Endometrial microvascular endothelial cells (primary cell): ENCODE data around the gene BRICD5. TPM values are rescaled to one million over a fixed set of nuclear protein-coding genes. Genes with fewer than 3 reads are reported as not detected.

Experiments used
- in situ Hi-C: cut with HindIII; loops from 2 replicates; pipeline ENCODE4 v1.10.0; 2017; ENCODE audit warnings: low sequenced_read_pairs, low pct_unique_long_range_greater_than_20kb; ENCODE audit errors: inconsistent ontology term
- total RNA-seq: library from RNA; depleted of rRNA; stranded (reverse); fragments of >200 nt; gene quantifications from one replicate; pipeline ENCODE4 v1.2.3, GENCODE V29; 2015; ENCODE audit errors: inconsistent ontology term

BRICD5 gene
- total RNA-seq, 1 donor from 2014 or later: 1.9 TPM

GRCh38 chr16:2189252-2189893 lies 21.3 kb downstream of the BRICD5 start:
- in situ Hi-C loops: no loop called here

DNA sequence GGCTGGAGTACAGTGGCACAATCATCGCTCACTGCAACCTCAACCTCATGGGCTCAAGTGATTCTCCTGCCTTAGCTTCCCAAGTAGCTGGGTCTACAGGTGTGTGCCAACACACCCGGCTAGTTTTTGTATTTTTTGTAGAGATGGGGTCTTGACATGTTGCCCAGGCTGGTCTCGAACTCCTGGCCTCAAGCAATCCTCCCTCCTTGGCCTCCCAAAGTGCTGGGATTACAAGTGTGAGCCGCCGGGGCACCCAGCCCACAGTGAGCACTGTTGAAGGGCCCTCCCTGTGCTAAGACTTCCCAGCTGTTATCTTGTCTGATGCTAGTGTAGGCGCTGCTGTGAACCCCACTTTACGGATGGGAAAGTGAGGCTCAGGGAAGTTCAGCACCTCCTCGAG lies 22.3 kb downstream of the BRICD5 start:
- in situ Hi-C loops: no loop called here

DNA sequence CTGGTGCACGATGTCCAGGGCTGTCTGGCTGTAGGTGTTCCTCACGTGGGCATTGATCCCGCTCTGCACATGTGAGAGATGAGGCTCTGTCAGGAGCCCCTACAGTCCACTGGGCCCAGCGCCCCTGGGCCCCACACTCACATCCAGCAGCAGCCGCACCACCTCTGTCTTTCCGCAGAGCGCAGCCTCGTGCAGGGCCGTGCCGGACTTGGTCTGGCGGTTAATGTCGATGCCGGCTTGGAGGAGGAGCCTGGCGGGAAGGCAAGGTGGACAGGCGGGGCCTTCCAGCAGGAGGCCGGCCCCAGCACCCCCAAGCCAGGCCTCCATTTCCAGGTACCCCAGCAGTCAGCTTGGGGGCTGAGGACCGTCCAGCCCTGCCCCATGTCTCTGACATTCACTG lies 23.5 kb downstream of the BRICD5 start:
- in situ Hi-C loops: no loop called here

DNA sequence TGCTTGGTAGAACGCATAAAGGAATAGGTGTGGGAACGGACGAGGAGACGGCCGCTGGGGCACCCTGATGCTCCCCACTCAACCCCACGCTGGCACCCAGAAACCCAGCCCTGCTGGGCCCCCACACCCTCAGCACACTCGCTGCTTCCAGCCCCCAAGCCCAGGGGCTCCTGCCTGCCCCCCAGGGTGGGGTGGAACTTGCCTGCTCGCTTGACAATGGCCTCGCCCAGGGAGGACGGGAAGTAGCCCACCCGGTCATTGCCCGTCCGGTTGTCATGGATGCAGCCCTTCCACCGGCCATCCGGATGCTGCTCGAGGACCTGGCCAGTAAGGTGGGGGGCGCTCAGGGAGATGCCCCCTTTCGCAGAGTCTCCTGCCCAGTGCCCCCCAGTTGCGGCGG lies 24.2 kb downstream of the BRICD5 start:
- in situ Hi-C loops: no loop called here

- in situ Hi-C loops: no loop called here
These were observed 24.6 kb downstream of the BRICD5 start for GRCh38 chr16:2186064-2186463.

GRCh38 chr16:2184962-2185361 lies 25.7 kb downstream of the BRICD5 start:
- in situ Hi-C loops: no loop called here

DNA sequence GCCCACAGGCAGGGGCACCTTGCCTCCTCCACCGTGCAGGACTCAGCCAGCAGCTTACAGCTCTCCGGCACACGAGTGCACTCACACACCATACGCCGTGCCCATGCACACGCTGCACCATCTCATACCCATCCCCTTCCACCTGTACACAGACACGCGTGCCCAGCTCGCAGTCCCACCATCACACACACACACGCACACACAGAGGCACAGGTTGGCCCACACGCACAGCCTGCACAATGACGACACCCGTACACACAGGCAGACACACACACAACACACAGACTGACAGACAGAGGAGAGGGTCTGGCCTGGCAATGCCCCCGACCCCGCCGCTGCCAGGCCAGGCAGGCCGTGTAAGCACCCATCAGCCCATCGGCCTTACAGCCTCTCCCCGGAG lies 26.3 kb downstream of the BRICD5 start:
- in situ Hi-C loops: no loop called here

DNA sequence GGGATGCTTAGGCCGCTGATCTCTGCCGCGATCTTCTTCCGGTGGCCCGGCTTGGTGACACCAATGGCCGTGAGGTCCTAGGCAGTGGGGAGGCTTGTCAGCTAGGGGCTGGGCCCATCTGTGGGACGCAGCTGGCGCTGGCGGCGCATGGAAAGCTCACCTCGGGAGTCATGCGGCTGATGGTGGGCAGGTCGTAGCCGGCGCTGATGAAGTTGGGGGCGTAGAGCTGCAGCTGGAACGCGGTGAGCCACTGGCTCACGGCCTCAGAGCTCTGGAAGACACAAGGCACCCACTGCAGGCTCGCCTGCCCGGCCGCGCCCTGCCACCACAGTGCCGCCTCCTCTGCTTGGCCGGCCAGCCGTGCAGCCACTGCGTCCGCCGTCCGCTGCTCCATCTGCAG lies 27.0 kb downstream of the BRICD5 start:
- in situ Hi-C loops: no loop called here

DNA sequence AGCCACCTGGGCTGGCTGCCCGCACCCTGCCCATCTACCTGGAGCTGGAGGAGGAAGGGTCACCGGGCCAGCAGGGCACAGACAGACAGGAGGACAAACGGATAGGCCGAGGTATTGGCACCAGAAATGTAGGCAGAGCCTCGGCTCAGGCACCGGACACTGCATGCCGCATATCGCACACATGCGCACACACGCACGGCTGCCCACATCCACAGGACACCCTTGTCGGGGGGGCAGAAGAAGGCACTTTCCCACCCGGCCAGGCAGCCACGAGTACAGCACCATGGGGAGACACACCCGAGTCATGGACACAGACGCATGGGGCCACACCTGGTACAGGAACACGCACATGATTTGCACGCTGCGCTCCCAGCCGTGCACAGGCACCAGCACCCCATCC lies 28.7 kb downstream of the BRICD5 start:
- in situ Hi-C loops: no loop called here

DNA sequence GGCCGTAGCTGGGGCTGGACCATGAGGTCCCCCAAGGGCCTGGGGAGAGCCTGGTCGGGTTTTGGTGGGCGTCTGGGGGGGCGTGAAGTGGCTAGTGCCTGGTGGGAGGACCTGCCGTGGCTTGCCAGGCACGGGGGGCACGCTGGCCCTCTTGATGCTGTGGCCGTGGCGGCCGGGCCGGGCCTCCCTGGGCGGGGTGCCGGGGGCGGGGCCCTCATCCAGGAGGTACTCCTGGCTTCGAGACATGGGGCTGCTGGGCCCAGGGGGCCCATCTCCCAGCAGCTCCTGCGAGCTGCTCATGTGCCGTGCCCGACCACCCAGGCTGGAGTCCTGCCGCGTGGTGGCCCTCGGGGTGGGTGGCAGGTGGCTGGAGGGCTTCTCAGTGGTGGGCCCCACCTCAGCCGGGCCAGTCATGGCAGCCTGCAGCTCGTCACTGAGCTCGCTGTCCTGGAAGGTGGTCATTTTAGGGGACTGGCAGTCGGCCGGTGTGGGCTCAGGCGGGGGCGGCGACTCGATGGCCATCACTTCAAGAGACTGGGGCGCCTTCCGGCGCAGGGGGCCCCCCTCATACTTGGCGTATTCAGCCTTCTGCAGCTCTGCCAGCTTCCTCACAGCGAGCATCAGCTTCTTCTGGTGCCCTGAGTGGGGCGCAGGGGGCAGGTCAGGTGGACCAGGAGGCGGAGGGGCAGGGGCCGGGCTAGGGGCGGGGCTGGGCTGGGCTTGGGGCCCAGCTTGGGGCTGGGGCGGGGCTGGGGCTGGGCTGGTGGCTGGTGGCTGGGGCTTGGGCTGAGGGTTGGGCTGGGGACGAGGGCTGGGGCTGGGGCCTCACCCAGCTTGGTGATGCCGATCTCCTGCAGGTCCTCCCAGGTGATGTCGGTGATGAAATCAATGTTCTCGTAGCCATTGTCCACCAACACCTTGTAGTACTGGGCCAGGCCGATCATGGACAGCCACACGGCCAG lies 29.4 kb downstream of the BRICD5 start:
- in situ Hi-C loops: no loop called here

GRCh38 chr16:2180461-2180860 lies 30.2 kb downstream of the BRICD5 start:
- in situ Hi-C loops: no loop called here

GRCh38 chr16:2179576-2179975 lies 31.1 kb downstream of the BRICD5 start:
- in situ Hi-C loops: no loop called here

DNA sequence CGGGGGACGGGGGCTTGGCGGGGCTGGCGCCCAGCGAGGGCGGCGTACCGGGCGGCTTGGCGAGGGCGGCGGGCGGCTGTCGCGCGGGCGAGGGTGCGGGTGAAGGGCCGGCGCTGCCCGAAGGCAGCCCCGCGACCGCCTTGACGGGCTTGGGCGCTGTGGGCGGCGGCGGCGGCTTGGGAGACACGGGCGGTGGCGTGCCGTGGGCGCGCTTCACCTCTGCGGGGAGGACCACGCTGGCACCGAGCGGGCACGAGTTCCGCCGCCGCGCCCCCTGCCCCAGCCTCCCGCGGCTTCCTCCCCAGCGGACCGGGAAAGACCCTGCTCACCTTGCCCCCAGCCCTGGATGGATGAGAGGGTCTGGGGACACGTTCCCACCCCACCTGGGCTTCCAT lies 31.6 kb downstream of the BRICD5 start:
- in situ Hi-C loops: no loop called here

DNA sequence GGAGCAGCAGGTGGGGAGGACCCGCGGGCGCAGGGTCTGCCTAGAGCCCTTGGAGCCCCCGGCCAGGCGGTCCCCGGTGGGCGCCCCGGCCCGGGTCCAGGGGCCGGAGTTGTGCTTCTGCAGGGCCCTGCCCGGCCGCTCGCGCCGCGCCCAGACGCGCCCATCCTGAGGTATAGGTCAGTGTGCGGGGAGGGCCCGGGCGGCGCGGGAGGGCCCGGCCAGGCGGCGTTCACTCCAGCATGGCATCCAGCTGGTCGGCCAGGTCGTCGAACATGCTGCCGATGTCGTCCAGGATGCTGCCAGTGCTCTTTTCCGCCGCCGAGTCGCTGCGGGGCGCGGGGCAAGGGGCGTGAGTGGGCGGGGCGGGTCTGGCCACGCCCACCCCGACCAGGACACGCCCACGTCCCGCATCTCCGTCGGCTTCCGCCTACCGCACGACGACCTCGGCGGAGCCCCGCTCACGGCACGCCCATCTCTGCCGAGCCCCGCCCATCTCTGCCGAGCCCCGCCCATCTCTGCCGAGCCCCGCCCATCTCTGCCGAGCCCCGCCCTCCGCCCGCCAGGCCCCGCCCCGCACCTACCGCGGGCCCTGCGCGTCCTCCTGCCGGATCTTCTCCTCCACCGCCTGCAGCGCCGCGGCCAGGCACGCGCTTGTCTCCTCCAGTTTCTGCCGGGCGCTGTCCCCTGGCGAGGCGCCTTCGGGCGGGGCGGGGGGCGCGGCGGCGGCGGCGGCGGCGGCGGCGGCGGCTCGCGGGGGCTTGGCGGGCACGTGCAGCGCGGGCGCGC lies 32.1 kb downstream of the BRICD5 start:
- in situ Hi-C loops: no loop called here

DNA sequence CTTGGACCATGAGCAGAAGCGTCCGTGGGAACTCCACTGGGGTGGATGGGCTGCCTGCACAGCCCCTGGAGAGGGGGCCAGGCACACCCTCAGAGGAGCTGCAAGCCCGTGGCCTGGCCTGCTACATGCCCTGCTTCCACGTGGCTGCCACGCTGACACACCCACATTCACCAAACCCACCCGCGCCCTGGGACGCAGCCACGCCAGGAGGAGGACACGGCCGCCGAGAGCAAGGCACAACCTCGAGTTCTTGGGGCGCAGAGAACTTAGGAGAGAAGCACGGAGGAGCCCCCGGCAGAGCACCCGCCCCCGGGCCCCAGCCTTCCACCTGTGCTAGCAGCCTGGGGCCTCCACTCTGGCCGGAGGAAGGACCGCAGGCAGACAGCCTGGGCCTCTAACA lies 33.1 kb downstream of the BRICD5 start:
- in situ Hi-C loops: no loop called here

DNA sequence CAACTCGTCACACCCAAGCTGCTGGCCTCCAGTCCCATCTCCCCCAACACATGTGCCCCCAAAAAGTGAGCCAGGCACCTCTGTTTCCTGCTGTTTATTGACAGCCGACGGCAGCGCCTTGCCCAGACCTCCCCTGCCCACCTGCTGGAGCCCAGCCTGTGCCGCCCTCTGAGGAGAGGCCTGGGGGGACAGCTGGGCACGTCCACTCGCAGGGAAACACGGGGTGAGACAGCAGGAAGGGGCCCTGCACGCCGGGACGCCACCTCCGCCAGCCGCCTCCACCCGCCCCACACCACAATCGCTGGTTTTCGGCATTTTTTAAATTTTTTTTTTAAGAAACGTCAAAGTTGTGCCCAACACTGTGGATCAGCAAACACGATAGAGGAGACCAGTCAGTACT lies 33.6 kb downstream of the BRICD5 start:
- in situ Hi-C loops: no loop called here

GRCh38 chr16:2176047-2176446 lies 34.6 kb downstream of the BRICD5 start:
- in situ Hi-C loops: no loop called here

DNA sequence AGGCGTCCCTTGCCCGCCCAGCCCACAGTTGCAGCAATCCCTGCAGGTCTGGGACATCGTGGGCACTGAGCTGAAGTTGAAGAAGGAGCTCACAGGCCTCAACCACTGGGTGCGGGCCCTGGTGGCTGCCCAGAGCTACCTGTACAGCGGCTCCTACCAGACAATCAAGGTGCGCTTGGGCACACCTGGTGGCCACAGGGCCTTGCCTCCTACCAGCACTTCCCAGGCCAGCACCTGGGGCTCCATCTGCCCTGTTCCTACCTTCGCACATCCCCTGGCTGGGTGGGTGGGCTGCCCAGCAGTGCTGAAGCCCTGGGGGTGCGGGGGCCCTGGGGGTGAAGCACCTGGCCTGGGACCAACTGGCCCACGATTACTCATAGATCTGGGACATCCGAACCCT lies 35.2 kb downstream of the BRICD5 start:
- in situ Hi-C loops: no loop called here

- in situ Hi-C loops: loop anchor here (25.0 kb wide), 1 partner anchor 137 kb away; the partner anchor contains the start of genes NHERF2, NTHL1 and TSC2
These were observed 36.1 kb downstream of the BRICD5 start for GRCh38 chr16:2174396-2175131.
